NCI-H2227 (cell line): ENCODE results near the gene PRSS1.
"Not testable (repeated sequence)": the region's sequence is repeated elsewhere in the genome, so short reads cannot be mapped to it uniquely, and the experiment has no call there.

Experiments
- DNase-seq: peaks from one replicate; lab custom pipeline; 2025; ENCODE audit not compliant: unreplicated experiment; lab: John Stamatoyannopoulos, UW

Gene PRSS1

GRCh38 chr7:142773230-142773629 is 24.0 kb downstream of the PRSS1 start:
- no peak for DNase-seq

GRCh38 chr7:142773937-142774744 is 24.9 kb downstream of the PRSS1 start:
- no peak for DNase-seq

GRCh38 chr7:142774826-142775225 is 25.6 kb downstream of the PRSS1 start:
- no peak for DNase-seq

- DNase-seq, result not testable (repeated sequence)
These were observed 26.3 kb downstream of the PRSS1 start for GRCh38 chr7:142775351-142776115.

GRCh38 chr7:142776206-142776844 is 27.1 kb downstream of the PRSS1 start:
- no peak for DNase-seq

GRCh38 chr7:142776845-142777225 is 27.6 kb downstream of the PRSS1 start:
- DNase-seq, result not testable (repeated sequence)

GRCh38 chr7:142777318-142777717 is 28.0 kb downstream of the PRSS1 start:
- DNase-seq, result no peak

- peak; percentile 51 for DNase-seq
These were observed 33.9 kb downstream of the PRSS1 start for GRCh38 chr7:142782922-142783900.

GRCh38 chr7:142784096-142784495 is 34.8 kb downstream of the PRSS1 start:
- no peak for DNase-seq

- DNase-seq, result no peak
These were observed 35.4 kb downstream of the PRSS1 start for GRCh38 chr7:142784716-142785115.

- DNase-seq, result no peak
These were observed 36.6 kb downstream of the PRSS1 start for GRCh38 chr7:142785841-142786250.

GRCh38 chr7:142787034-142787768 is 37.9 kb downstream of the PRSS1 start:
- DNase-seq, result no peak

- no peak for DNase-seq
These were observed 38.5 kb downstream of the PRSS1 start for GRCh38 chr7:142787783-142788182.

GRCh38 chr7:142788303-142789289 is 39.3 kb downstream of the PRSS1 start:
- DNase-seq, result no peak

- DNase-seq, result no peak
These were observed 40.2 kb downstream of the PRSS1 start for GRCh38 chr7:142789441-142789840.

GRCh38 chr7:142790056-142790455 is 40.8 kb downstream of the PRSS1 start:
- DNase-seq, result no peak

- DNase-seq, result no peak
These were observed 41.3 kb downstream of the PRSS1 start for GRCh38 chr7:142790555-142790954.

GRCh38 chr7:142791502-142791901 is 42.2 kb downstream of the PRSS1 start:
- DNase-seq, result no peak

GRCh38 chr7:142792129-142792528 is 42.9 kb downstream of the PRSS1 start:
- no peak for DNase-seq
